T47D (cell line): ENCODE measurements around the gene RRAD.
"Not testable (repeated sequence)": the region's sequence is repeated elsewhere in the genome, so short reads cannot be mapped to it uniquely, and the experiment has no call there.

Experiments
- DNase-seq, 2 experiments: peaks; one replicate each; pipeline versions ENCODE4 v3.0.0 to v3.0.0-alpha.2; 2011 to 2012; ENCODE audit warnings: low read depth in 1 of 2, low spot score in 1 of 2
- JUND ChIP-seq: IDR thresholded peaks from 2 replicates; pipeline ENCODE4 v1.6.1; 2012; ENCODE audit warnings: low read depth
- in situ Hi-C: cut with HindIII; loops from 2 replicates; pipeline ENCODE4 v1.10.0; 2016; ENCODE audit warnings: low sequenced_read_pairs, low pct_unique_long_range_greater_than_20kb

RRAD gene

DNA sequence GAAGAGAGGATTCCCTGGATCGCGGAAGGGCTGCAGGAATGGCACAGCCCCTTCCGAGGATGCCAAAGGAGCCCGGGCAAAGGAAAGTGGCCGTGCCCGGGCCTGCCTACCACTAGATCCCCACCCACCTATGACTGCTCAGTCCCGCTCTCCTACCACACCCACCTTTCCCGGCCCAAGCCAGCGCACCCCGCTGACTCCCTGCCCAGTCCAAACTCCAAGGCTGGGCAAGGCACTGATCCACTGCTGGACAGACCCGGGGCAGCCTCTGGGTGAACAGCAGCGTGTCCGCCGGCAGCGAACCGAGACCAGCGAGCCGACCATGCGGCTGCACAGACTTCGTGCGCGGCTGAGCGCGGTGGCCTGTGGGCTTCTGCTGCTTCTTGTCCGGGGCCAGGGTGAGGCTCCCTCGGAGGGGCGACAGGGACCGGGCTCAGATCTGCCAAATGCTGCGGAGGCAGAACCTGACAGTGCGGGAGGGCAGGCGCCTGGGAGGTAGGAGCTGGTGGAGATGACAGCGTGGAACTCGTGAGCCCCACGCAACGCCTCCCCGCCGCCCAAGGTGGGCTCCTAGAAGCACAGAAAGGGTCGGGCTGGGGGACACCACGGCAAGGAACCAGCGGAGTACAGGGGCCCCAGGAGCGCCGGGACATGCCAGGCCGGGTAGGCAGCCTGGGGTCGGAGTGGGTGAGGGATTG lies 10.1 kb upstream of the RRAD start, which contains the start of gene CES2:
Gene CES2 (plus strand): TSS at position 203 of the 698 bp plus-strand sequence. CDS start 120 bp downstream, at position 323.
- in situ Hi-C loops = no loop called here
- no peak for TF ChIP-seq JUND
- DNase-seq = no peak

DNA sequence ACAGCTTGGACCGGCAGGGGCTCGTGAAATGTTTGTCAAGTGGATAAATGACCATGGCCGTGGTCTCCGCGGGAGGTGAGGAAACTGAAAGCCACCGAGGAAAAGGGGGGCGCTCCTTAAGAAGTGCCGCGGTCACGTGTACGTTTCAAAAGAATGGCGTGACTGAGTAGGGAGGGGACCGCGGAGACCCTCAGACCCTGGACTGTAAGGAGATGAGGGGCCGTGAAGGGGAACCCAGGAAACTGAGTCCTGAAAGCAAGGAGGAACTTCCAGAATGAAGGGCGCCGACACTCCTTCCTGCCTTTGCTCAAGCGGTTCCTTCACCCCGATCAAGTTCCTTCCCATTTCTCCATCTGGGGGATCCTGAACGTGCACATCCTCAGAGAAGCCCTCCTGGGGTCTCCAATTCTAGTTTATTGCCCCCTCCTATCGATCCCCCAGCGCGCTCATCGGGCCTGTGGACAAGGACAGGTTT lies 9.5 kb upstream of the RRAD start:
- DNase-seq, in situ Hi-C loops: not testable (repeated sequence)

DNA sequence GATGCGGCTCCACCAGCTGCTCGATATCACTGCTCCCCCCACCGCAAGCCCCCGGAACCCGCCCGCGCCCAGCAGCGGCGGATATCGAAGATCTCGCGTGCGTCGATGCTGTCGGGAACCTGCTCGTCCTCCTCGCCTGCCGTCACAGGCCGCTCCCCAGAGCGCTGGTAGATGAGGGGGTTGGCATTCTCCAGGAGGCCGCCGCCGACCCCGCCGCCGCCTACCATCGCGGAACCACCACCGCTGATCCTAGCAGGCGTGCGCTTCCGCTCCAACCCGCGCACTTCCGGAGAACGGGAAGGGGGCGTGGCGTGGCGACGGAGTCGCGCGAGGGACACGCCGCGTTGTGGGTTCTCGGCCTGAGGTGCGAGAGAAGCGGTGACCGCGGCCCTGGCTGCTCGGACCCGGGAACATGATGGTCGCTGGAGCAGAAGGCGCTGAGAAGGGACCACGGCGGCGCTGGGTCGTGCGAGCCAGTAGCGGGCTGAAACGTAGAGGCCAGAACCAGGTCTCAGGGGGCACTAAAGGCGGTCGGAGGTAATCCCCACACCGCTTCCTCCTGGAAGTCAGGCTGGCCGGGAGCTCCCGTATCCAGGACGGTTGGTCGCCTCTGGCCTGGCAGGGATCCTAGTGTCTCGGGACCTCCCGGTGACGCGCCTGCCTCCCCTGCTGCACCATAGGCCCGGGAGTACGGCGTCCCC lies 9.0 kb upstream of the RRAD start, which contains the start of gene CIAO2B:
Gene CIAO2B (minus strand): TSS at position 265 of the 701 bp plus-strand sequence. CDS start 38 bp downstream, at position 227.
- in situ Hi-C loops = no loop called here
- TF ChIP-seq JUND = no peak

DNA sequence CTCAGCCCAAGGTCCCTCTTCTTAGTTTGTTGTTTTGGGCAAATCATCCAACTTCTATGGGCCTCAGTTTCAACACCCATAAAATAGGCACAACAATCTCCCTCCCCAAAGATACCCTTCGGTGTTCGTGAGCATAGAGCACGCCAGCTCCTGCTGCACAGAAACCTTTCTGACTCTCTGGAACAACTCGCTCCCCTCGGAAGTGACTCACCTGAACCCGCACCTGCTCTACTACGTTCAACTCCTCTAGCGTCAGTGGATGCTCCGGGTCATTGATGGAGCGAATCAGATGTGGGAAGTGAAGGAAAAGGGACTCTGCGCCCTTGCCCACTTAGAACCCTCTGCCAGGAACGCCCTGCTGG lies 8.4 kb upstream of the RRAD start:
- TF ChIP-seq JUND = no peak
- in situ Hi-C loops = no loop called here
- peak in 1 of 2 experiments; percentile 42 for DNase-seq

More for the DNA sequence above, 9.0 kb upstream of the RRAD start, which contains the start of gene CIAO2B:
- peak; percentile 83 to 91 for DNase-seq

DNA sequence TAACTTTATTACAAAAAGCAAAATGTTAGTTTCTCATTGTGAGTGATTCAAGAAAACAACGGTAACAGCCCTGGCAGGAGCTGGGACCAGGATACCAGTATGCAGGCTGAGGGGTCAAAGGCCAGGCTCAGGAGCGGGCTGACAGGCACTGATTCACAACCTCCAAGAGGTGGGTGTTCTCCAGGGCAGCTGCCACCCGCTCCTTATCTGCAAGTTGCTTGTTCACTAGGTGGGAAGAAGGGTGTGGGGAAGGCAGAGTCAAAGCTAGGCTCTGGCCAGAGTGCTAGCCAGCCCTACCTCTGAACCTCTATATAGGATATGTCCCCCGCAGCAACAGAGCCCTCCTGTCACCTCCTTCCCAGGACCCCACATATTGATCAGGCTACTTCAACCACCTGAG lies 6.7 kb upstream of the RRAD start:
- in situ Hi-C loops = no loop called here
- no peak for TF ChIP-seq JUND
- DNase-seq = no peak

DNA sequence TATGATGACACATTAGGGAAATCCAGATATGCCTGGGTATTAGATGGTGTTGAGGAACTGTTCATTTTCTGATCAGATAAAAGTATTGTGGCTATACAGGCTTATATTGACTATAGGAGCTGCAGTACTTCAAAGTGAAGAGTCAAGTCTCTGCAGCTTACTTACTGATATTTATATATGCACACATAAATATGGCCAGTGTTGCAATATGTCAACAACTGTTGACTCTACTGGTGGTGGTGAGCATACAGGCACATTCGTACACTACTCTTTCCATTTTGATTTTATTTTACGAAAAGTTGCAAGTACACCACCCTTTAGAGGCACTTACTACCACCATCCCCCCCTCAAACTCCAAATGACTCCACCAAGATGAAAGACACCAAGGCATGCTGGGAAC lies 6.3 kb upstream of the RRAD start:
- DNase-seq = no peak
- in situ Hi-C loops = no loop called here
- TF ChIP-seq JUND = no peak

DNA sequence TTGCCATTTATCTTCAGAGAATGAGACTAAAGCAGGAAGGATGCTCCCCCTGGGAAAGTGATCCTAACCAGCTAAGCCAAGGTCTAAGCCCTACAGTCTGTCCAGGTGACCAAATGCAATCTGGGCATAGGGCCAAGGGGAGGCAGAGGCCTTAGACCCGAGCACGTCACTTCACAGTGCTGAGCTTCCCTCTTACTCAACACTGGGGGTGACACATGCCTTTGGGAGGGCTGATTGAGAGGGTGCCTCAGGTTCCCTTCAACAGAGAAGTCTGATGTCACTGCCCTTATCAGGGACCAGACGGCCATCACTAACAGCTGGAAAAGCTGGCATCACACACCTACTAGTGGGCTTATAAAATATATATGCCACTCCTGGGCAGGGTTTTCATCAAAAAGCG lies 4.9 kb upstream of the RRAD start:
- no peak for TF ChIP-seq JUND
- DNase-seq = no peak
- in situ Hi-C loops = no loop called here

DNA sequence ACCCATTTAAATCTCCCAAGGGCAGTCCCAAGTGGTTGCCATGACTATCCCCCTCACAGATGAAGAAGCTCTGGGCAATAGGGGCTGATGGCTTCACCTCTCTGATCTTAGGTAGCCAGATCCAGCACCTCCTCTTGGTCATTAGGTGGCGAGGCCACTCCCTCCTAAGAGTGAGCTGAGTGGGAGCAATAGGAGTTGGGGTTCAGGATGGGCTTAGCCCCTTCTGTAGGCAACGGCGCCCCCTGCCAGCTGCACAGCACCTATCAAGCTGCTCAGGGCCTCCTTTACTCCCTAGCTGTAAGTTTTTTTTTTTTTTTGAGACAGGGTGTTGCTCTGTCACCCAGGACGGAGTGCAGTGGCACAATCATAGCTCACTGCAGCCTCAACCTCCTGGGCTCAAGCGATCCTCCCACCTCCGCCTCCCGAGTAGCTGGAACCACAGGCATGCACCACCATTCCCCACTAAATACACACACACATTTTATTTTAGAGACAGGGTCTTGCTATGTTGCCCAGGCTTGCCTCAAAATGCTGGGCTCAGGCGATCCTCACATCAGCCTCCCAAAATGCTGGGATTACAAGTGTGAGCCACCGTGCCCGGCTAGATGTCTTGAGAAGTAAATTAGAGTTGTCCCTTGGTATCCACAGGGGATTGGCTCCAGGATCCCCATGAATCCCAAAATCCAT lies 3.5 kb upstream of the RRAD start:
- no peak for DNase-seq
- in situ Hi-C loops = no loop called here
- no peak for TF ChIP-seq JUND

DNA sequence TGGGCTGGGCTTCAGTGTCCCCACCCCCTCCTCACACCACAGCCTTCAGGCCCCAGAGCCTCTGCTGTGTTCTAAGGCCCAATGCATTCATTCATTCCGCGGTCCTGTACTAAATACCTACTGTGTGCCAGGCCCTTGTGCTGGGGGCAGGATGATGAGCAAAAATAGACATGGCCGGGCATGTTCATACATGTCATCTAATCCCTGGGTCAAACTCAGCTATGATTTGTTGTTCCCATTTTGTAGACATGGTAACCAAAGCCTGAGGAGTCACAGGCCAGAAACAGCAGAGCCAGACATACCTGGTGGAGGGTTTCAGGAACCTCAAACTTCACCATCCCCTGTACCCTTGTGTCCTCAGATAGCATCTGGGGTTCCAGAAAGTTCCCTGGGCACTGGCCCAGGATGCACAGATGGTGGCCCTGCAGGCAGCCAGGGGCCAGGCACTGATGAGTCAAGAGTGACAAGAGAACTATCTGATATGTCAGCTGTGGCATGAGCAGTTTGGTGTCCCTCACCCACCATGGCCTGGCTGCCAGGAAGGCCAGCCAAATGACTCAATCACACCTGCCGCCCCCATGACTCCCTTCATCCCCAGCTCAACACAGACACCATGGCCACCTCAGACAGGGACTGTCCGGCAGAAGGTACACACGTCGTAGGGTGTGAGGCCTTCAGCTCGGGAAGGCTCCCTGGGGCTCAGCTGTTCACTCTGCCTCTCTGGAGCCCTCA lies 2.7 kb upstream of the RRAD start:
- in situ Hi-C loops = no loop called here
- no peak for TF ChIP-seq JUND
- no peak for DNase-seq

DNA sequence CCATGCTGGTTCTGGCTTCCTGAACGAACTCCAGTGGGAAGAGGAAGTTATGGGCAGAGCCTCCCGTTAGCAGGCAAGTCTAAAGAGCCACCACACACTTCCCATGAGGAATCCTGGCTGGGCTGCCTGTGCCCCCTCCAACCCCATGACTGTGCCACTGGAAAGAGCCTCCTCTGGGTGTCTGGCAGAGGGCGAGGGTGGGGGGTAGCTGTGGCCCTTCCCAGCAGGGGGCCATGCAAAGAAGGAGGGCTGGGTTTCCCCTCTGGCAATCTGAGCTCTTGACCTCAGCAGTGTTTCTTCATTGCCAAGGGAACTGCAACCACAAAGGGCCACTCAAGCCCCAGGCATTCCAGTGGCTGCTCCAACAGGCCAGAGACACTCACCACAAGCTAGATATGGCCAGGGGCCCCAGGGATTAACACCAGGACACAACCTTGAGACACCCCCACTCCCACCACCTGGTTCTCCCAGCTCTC lies 1.7 kb upstream of the RRAD start:
- TF ChIP-seq JUND = no peak
- peak in 1 of 2 experiments; percentile 20 for DNase-seq
- in situ Hi-C loops = no loop called here

DNA sequence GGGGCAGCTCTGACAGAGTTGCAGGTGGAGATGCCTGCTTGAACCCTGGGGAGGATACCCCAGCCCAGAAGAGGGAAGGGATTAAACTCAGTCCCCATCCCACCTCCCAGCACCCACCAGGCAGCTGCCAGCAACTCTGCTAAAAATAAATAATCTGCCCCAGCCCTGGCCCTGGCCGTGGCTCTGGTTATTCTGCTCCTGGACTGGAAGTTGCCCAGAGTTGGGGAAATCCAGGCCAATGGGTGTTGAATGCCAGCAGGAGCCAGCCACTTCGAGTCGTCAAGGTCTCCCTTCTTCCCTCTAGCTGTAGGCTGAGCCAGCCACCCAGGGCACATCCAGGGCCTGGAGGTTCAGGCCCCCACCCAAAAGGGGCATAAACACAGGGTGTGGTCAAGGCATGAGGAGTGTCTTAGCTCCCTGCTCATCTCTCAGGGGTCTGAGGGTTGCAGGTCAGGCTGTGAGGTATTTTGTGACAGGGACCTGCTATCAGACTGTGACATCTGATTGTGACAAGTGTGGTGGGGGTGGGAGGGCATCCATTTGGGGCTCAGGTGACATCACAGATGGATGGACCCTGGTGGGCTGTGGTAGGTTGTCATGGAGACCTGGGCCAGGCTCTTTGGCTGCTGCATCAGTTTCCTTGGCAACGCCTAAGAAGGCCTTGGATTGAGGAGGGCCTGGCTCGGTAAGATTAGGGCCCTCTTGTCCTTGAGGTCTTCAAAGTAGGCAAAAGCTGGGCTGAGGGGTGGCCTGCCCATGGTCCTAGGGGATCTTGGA lies 1.0 kb upstream of the RRAD start:
- in situ Hi-C loops = no loop called here

More for the DNA sequence above, 1.0 kb upstream of the RRAD start:
- DNase-seq = no peak
- TF ChIP-seq JUND = no peak
